Testis (tissue), 3 donors: ENCODE results near the gene MEI4. TPM values are rescaled to one million over a fixed set of nuclear protein-coding genes. Genes with fewer than 3 reads are reported as not detected.

Source experiments
- DNase-seq: peaks from one replicate; pipeline ENCODE4 v3.0.0-alpha.2; 2019
- H3K27ac ChIP-seq, 2 donors: fragments of 200-600 bp; sonication (generic); one replicate each; pipeline ENCODE4 v1.5.1; 2019
- H3K27me3 ChIP-seq: fragments of 200-600 bp; sonication (generic); one replicate; pipeline ENCODE4 v1.5.1; 2019
- H3K36me3 ChIP-seq: fragments of 200-600 bp; sonication (generic); one replicate; pipeline ENCODE4 v1.5.1; 2017; ENCODE audit warnings: low read depth; ENCODE audit errors: missing control alignments
- H3K4me1 ChIP-seq: fragments of 200-600 bp; sonication (generic); one replicate; pipeline ENCODE4 v1.5.1; 2019
- H3K4me3 ChIP-seq, 2 donors: fragments of 200-600 bp; sonication (generic); one replicate each; pipeline ENCODE4 v1.5.1; 2017 to 2019
- H3K9me3 ChIP-seq: fragments of 200-600 bp; sonication (generic); one replicate; pipeline ENCODE4 v1.5.1; 2017
- CTCF ChIP-seq, 3 experiments: fragments of 450-650 bp in 2 of 3; fragments of 200-600 bp in 1 of 3; sonication (generic) in 1 of 3; IDR thresholded peaks; one replicate each; pipeline ENCODE4 v1.5.1; 2016 to 2019; ENCODE audit warnings: antibody characterized with exemption in 3 of 3, mild to moderate bottlenecking in 2 of 3, moderate library complexity in 1 of 3
- POLR2A ChIP-seq: fragments of 450-650 bp; IDR thresholded peaks from one replicate; pipeline ENCODE4 v1.6.1; 2017; ENCODE audit warnings: antibody characterized with exemption, mild to moderate bottlenecking, moderate library complexity
- WGBS, 2 donors: methylation state at CpG; one replicate each; pipeline ENCODE4 v1.1.5; 2018; 5-methylcytosine and 5-hydroxymethylcytosine counted together
- intact Hi-C: fragments of 100-400 bp; cut with DNase I; formaldehyde crosslinking; loops from one replicate; pipeline ENCODE4 v1.15.1; 2023; ENCODE audit warnings: low total_unique reads
- polyA plus RNA-seq: library from polyadenylated mRNA; stranded (reverse); fragments of 350-450 nt; fragmentation: Illumina TruSeq; extraction: RNeasy Lipid Tissue Mini Kit (QIAGEN cat#74804); gene quantifications from one replicate; pipeline ENCODE4 v1.2.3, GENCODE V29; 2014; ENCODE audit warnings: low read depth, low replicate concordance; ENCODE audit not compliant: insufficient read depth
- total RNA-seq, 2 donors: library from RNA; depleted of rRNA; stranded (reverse); fragments of >200 nt; gene quantifications; one replicate each; pipeline ENCODE4 v1.2.3, GENCODE V29; 2016

The MEI4 gene
- total and polyA plus RNA-seq, 3 donors from 2014 or later: 6.3 to 7.3 (median 6.9) TPM

- no peak for TF ChIP-seq CTCF (IDR thresholded peaks at IDR 0.05)
- no peak for TF ChIP-seq POLR2A
- H3K4me1 ChIP-seq: no peaks in the 10 kb centered on the region
- no peaks in the 10 kb centered on the region for H3K9me3 ChIP-seq
- no peaks in the 10 kb centered on the region for H3K36me3 ChIP-seq
- H3K27ac ChIP-seq: no peak overlapping the region
- DNase-seq: no peak
- intact Hi-C loops: no loop called here
- H3K4me3 ChIP-seq: no peak overlapping the region
- H3K27me3 ChIP-seq: no peaks in the 10 kb centered on the region
These were observed 120.5 kb downstream of the MEI4 start for GRCh38 chr6:77773157-77773822.

DNA sequence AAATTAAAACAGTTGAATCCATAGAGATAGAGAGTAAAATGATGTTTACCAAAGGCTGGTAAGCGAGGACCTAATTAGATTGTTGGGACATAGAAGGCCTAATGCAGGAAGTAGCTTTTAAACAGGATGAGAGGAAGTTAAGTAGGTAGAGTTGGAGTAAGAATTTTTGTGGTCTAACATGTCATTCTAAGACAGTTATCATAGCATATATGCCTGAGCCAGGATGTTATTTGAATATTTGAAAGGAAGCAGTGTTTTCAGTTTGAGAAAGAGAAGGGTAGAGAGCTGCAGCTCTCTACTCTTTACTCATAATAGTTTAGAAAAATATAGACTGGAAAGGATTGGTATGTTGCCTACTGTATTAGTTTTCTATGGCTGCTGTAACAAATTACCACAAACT, 121.6 kb downstream of the MEI4 start:
- 88 to 90% methylated on average over 1 of the region's 1 CpG for WGBS, 2 donors
- no peaks in the 10 kb centered on the region for H3K9me3 ChIP-seq
- H3K27ac ChIP-seq: no peak overlapping the region
- H3K27me3 ChIP-seq: no peaks in the 10 kb centered on the region
- H3K36me3 ChIP-seq: no peaks in the 10 kb centered on the region
- H3K4me3 ChIP-seq: no peak overlapping the region
- TF ChIP-seq CTCF (IDR thresholded peaks at IDR 0.05) (no peak), POLR2A (no peak)
- intact Hi-C loops: no loop called here
- DNase-seq: no peak
- H3K4me1 ChIP-seq: no peaks in the 10 kb centered on the region

DNA sequence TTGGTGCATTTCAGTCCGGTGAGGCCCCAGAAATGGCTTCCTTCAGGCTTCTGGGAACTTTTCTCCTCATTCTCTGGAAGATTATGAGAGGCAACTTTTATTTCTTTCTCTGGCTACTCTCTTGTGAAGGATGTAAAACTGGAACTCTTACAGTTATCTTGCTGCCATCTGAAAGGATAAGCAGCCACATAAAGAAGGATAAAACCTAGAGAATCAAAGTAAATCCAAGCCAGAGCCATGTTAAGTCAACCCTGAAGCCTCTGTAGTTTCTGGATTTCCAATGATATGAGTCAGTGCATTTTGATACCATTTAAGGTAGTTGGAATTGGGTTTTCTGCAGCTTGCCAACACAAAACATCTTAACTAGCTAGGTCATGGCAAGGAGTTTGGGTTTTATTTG, 123.6 kb downstream of the MEI4 start:
- Histone ChIP-seq H3K36me3 (no peaks in the 10 kb centered on the region), H3K27me3 (no peaks in the 10 kb centered on the region), H3K4me1 (no peaks in the 10 kb centered on the region), H3K4me3 (no peak overlapping the region), H3K27ac (no peak overlapping the region), H3K9me3 (no peaks in the 10 kb centered on the region)
- DNase-seq: no peak
- intact Hi-C loops: no loop called here
- TF ChIP-seq POLR2A: no peak
- WGBS, 2 donors: 94 to 100% methylated on average over 1 of the region's 1 CpG

DNA sequence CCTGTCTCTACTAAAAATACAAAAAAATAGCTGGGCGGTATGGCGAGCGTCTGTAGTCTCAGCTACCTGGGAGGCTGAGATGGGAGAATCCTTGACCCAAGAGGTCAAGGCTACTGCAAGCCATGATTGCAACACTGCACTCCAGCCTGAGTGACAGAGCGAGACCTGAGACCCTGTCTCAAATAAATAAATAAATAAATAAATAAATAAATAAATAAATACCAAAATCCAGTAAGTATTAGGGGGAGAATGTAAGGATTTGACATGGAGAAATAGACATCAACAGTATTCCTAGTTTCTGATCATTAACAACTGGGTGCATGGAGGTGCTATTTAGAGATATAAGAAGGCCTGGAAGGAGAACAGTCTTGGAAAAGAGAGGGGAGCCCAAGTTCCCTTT, 125.7 kb downstream of the MEI4 start:
- Histone ChIP-seq H3K27me3 (no peaks in the 10 kb centered on the region), H3K4me3 (no peak overlapping the region), H3K27ac (no peak overlapping the region), H3K9me3 (no peaks in the 10 kb centered on the region), H3K36me3 (no peaks in the 10 kb centered on the region), H3K4me1 (no peaks in the 10 kb centered on the region)
- intact Hi-C loops: no loop called here
- no peak for DNase-seq
- WGBS, 2 donors: 93% methylated on average over 4 of the region's 4 CpGs
- no peak for TF ChIP-seq POLR2A

GRCh38 chr6:77786935-77787629, 134.2 kb downstream of the MEI4 start:
- no peak for DNase-seq
- WGBS, 2 donors: 78 to 95% methylated on average over 4 of the region's 4 CpGs
- Histone ChIP-seq H3K4me1 (no peaks in the 10 kb centered on the region), H3K9me3 (no peaks in the 10 kb centered on the region), H3K27me3 (no peaks in the 10 kb centered on the region), H3K27ac (no peak overlapping the region), H3K4me3 (no peak overlapping the region), H3K36me3 (no peaks in the 10 kb centered on the region)
- intact Hi-C loops: no loop called here
- no peak for TF ChIP-seq POLR2A

DNA sequence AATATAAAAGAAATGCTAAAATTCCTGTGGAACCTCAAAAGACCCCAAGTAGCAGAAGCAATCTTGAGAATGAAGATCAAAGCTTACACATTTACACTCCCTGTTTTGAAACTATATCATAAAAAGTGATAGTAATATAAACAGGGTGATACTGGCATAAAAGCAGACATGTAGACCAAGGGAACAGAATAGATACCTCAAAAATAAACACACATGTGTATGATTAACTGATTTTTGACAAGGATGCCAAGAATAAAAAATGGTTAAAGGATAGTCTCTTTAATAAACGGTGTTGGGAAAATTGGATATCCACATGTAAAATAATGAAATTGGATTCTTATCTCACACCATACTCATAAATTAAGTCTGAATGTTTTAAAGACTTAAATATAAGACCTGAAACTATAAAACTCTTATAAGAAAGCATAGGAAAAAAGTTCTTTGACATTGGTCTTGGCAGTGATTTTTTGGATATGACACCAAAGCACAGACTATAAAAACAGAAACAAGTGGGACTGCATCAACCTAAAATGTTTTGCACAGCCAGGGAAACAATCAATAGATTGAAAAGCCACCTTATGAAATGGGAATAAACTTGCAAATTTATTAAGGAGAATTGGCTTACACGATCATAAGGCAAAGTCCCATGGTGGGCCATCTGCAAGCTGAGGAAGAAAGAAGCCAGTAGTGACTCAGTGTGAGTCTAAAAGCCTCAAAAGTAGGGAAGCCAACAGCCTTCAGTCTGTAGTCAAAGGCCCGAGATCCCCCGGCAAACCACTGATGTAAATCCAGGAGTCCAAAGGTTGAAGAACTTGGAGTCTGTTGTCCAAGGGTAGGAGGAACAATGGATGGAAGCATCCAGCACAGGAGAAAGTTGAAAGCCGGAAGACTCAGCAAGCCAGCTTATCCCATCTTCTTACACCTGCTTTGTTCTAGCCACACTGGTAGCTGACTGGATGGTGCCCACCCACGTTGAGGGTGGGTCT, 144.3 kb downstream of the MEI4 start:
- Histone ChIP-seq H3K4me1 (no peaks in the 10 kb centered on the region), H3K36me3 (no peaks in the 10 kb centered on the region), H3K4me3 (no peak overlapping the region), H3K27me3 (no peaks in the 10 kb centered on the region), H3K9me3 (no peaks in the 10 kb centered on the region), H3K27ac (no peak overlapping the region)
- WGBS, 2 donors: 75 to 83% methylated on average over 6 of the region's 6 CpGs
- no peak for DNase-seq
- intact Hi-C loops: no loop called here
- TF ChIP-seq CTCF (IDR thresholded peaks at IDR 0.05) (no peak), POLR2A (no peak)
